IPS-NIHi7 (cell line): ENCODE data around the gene SLCO1A2.
"Not testable (repeated sequence)": the region's sequence is repeated elsewhere in the genome, so short reads cannot be mapped to it uniquely, and the experiment has no call there.

ENCODE experiments used
- DNase-seq: peaks from one replicate; pipeline ENCODE4 v3.0.0; 2012; ENCODE audit warnings: mixed read lengths; ENCODE audit errors: extremely low spot score

SLCO1A2 gene, protein sequence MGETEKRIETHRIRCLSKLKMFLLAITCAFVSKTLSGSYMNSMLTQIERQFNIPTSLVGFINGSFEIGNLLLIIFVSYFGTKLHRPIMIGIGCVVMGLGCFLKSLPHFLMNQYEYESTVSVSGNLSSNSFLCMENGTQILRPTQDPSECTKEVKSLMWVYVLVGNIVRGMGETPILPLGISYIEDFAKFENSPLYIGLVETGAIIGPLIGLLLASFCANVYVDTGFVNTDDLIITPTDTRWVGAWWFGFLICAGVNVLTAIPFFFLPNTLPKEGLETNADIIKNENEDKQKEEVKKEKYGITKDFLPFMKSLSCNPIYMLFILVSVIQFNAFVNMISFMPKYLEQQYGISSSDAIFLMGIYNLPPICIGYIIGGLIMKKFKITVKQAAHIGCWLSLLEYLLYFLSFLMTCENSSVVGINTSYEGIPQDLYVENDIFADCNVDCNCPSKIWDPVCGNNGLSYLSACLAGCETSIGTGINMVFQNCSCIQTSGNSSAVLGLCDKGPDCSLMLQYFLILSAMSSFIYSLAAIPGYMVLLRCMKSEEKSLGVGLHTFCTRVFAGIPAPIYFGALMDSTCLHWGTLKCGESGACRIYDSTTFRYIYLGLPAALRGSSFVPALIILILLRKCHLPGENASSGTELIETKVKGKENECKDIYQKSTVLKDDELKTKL

DNA sequence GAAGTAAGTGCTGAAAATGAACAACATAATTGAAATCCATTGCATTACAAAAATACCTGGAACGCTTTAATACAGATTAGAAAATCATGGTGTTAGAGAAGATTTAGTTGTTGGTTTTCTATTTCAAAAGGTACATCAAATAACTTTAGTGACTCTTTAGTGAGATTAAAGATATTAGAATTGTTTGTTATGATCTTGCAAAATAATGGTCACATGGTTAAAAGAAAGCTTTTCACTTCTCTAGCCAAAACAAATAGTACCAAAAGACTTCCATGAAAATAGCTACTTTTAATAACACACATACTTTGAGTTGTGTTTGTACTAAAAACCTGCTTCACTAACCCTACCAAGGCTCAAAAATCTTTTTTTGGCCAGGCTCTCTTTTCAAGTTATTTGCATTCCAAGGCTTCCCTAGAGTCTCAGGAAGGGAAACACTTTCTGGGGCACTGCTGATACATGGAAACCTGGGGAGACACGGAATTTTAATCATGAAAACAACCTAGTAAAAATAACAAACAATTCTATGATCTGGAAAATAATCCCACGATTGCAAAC lies at the start of gene SLCO1A2:
TSS of gene SLCO1A2 (minus strand) at position 147 of the 555 bp plus-strand sequence. CDS start 270 bp downstream, outside the sequence.
- no peak for DNase-seq

DNA sequence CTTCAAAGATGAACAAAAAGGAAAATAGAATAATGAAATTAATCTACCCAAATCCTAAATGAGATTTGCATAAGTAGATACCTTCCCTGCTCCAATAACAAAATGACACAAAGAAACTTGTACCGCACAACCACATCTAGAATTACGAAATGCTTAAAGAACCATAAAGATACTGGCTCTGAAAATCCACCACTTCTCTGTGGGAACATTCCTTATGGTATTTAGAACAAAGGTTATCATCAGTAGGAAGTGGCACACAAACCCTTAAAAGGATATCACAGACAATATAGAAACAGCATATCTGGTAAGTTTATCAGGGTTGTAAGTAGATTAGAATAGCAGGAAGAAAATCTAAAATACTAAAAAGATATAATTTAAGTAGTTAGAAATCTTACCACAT lies 49.5 kb upstream of the SLCO1A2 start:
- no peak for DNase-seq

DNA sequence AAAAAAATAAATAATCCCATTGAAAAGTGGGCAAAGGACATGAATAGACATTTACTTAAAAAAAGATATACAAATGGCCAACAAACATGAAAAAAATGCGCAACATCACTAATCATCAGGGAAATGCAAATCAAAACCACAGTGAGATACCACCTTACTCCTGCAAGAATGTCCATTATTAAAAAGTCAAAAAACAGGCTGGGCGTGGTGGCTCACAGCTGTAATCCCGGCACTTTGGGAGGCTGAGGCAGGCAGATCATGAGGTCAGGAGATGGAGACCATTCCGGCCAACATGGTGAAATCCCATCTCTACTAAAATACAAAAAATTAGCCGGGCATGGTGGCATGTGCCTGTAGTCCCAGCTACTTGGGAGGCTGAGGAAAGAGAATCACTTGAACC lies 46.6 kb upstream of the SLCO1A2 start:
- DNase-seq, result not testable (repeated sequence)

DNA sequence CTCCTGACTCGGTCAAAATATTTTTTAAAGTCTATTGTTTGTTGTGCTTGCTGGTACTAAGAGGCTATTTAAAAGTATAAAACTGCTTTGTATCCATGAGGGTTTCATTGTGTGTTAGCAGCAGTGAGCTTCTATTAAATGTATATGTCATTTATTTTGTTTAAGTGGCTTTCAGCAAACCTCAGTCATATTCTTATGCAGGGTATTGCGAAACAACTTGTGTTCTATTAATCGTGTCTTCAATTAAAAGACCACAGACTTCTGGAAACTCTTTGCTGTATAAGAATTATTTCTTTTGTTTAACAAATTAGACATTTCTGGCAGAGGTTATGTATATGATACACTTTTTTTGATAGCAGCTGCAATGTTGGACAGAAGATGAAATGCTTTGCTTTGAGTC lies 44.5 kb upstream of the SLCO1A2 start:
- DNase-seq, result no peak

DNA sequence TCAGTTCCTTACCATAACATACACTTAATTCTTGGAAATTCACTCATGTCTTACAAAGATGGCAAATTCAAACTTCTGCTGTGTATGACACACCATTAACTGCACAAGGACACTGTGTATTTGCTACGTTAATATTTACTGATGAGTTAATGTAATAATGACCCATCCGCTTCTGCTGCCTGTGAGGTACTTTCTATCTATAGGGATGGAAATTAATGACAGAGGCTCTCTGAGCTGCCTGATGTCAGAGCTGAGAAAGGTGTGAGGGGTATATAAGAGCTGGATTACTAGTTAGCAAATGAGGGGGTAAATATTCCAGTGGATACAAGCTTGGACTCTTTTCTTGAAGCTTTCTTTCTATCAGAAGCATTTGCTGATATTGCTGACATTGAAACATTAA lies 37.9 kb upstream of the SLCO1A2 start, which contains the start of gene IAPP:
TSS of gene IAPP (plus strand) at position 301 of the 400 bp plus-strand sequence. CDS start 450 bp downstream, outside the sequence.
- no peak for DNase-seq

DNA sequence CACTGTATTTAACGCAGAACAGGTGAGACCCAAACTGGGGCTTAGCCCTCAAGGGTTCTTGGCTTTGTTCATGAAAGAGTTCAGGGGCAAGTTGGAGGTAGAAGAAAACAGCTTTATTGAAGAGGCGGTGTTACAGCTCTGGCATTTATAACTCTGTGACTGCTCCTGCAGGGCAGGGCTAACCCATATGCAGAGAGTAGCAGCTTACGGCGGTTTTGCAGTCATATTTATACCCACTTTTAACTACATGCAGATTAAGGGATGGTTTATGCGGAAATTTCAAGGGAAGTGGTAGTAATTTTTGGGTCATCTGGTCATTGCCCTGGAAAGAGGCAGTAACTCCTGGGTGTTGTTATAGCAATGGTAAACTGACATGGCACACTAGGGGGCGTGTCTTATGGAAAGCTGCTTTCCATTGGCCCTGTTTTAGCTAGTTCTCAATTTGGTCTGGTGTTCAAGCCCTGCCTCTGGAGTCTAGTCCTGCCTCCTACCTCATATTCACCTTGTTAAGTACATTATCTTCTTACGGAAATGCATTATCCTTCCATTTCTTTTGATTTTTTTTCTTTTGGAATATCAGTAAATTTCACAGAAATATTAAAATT lies 36.2 kb upstream of the SLCO1A2 start:
- no peak for DNase-seq

DNA sequence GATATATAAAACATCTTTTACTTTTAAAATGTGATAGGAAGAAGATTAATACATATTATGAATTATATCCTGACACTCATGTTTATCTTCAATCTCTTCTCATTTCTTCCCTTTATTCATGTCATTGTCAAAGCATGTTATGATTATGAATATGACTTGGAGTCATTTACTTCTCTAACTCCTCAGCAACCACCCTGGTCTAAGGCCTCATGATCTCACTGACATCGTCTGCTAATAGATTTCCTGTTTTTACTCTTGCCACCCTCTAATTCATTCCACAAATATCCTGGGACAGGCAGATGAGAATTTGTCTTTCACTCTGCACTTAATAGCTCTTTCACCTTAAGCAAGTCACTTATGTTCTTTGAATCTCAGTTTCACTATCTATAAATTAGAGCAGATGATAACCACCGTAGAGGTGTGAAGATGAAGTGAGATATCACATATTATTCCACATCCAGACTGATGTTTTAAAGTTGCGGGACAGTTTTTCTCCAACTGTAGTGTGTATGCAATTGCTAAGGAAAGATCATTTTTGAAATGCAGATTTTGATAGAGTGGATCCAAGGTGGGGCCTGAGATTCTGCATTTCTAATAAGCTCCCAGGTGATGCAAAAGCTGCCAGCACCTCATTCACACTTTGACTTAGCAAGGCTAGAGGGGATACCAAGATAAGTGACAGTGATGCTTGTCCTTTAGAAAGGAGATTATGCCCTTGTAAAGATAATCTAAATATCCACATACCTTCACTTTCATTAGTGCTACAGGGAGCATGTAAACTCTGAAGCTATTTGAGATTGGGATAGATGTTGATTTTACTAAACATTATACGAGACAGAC lies 34.6 kb upstream of the SLCO1A2 start:
- no peak for DNase-seq

DNA sequence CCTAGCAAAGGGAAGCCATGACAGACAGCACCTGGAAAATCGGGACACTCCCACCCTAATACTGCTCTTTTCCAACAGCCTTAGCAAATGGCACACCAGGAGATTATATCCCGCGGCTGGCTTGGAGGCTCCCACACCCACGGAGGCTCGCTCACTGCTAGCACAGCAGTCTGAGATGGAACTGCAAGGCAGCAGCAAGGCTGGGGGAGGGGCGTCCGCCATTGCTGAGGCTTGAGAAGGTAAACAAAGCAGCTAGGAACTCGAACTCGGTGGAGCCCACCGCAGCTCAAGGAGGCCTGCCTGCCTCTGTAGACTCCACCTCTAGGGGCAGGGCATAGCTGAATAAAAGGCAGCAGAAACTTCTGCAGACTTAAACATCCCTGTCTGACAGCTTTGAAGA lies 25.9 kb upstream of the SLCO1A2 start:
- DNase-seq, result not testable (repeated sequence)

DNA sequence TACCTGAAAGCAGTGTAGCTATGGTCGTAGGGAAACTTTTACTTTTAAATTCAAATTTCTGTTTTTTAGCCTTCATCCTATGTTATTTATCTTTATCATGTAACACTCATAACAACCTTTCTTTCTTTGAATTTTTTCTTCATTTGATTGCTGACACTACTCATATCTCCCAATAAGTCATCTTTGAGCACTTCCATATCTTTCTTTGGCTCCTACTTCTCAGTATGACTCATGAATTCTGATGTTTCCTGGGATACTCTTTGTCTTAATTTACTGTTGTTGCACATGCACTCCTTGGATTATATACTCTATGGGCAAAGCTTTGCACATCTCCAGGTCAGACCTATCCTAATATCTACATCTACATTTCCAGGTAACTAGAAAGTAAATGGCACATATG lies 19.9 kb upstream of the SLCO1A2 start:
- DNase-seq, result no peak

DNA sequence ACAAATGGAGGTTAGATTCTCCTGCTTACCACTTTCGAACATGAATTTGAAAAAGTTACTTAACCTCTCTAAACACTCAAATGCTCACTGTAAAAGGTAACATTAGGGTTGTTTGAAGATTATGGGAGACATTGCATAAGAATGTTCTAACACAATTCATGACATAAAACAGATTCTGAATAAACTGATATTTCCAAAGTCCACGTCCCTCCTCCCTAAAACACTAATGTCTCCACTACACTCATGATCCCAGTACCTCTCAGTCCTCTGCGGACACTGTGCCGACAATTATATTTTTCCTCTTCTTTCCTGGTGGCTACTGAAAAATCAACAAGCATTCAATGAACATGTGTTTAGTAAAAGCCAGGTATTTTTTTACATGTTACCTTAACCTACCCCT lies 19.2 kb upstream of the SLCO1A2 start:
- DNase-seq, result no peak

DNA sequence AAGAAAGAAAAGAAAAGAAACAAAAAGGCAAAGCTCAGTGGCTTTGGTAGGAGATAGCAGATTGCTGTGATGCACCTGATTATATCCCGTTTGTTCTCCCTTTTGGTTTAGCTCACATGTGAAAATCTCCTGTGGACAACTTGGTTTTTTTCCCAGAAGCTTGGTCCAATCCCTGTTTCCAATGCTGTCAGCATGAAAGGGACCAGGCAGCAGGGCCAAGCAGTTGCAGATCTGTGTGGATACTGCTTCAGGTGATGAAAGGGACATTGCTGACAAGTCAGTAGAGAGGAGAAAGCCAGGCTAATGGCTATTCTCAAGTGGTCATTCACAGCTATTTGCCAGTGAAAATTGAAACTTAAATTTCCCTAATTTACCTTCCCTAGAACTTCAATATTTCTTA lies 18.8 kb upstream of the SLCO1A2 start:
- peak; percentile 16 for DNase-seq

DNA sequence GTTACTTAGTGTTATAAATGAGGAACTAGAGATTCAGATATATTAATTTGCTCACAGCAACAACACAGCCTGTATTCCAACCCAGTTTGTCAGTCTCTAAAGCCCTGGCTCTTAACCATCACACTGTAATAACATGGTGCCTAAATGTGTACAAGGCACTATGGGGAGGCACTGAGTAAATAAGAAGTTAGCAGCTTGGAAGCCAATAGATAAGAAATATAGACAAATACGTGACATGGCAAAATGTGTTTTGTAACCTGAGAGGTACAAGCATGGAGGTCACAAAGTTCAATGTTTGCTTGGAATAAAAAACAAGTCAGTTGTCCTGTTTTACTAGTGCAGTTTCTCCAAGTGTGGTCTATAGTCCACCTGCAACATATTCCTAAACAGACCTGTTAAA lies 16.3 kb upstream of the SLCO1A2 start:
- no peak for DNase-seq

DNA sequence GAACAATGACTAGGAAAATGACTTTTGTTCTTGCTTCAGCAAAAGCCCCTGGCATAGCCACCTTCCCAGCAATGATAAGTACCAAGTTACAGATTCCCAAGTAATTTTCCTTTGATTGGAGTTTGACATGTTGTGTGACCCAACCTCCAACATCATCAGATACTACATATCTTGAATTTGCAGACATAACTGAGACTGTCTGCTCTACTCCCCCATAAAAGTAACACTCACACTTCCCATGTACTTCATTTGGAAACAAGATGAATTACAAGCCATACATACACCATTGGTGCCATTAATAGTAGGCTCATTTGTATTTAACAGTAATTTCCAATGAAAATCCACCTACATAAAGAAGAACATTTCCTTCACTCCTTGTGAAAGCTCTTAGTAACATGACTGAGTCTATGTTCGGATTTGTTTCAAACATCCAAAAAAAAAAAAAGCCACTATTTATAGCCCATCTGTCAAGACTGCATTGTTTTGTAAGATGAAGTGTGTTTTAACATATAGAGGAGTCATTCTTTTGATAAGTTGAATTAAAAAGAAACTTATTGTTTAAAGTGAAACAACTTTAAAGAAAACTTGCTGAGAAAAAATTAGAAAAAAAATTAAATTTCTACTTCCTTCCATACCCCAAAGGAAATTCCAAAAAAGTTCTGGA lies 12.0 kb upstream of the SLCO1A2 start:
- DNase-seq, result no peak

DNA sequence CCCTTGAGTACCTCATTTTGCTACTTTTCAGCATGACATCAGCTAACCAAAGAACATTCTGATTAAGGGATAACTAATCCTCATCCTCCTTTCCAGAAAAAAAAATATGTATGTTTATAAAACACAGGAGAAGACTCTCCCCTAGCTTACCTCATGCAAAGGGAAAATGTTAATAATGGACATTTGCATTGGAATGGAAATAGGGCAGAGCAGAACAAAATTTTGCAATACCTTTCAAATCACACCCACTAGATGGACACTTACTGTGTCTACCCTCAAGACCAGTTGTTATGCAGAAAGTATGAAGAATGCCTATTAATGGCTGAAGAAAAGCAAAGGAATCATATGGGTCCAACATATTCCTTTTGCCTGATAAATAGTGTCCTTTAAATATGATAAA lies 8.9 kb upstream of the SLCO1A2 start:
- no peak for DNase-seq

DNA sequence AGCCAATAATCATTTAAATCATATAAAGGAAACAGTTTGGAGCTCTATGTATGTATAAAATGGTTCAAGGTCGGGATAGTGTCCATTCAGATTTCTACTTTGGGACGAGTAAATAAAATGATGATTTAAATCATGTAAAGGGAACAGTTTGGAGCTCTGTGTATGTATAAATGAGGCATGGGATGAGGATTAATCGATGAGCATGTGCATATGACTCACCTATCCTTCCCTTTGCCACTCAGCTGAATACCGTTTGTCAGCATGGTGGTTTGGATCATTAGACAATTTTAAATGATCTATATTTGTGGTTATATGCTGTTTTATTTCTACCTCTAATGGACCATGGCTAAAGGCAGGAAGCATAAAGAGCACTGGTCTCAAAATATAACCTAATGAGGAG lies 7.1 kb upstream of the SLCO1A2 start:
- no peak for DNase-seq

DNA sequence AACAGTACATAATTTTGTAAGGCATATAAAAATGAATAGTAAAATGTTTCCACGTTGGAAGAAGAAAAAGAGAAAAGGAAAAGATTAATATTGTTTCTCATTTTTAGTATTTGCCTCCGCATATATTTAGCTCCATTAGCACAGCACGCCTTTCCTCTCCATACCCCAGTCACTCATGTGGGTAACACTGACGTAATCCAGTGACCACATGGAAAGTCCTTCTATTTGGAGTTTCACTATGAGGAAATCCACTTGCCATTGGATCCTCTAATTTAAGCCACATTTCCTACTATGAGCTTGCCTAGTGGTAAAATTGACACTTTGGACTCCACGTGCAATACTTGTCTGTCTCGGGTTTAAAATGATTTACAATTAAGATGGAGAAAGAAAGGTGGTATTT lies 5.7 kb upstream of the SLCO1A2 start:
- no peak for DNase-seq

DNA sequence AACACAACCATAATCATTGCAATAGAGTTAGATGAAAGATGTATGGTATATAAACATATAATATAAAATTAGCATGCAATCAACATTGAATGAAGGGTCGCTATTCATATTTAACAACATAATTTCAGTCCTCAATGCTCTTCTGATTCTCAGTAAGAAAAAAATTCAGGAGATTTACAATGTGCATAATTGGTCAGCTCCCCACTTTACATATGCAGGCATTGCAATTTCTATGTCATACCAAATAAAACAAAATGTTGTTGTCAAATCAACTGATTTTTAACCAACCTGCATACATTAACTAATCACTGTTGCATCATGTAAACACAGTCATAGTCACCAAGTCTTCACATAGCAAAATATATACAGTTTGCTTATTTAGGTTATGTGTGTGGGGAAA lies 5.2 kb upstream of the SLCO1A2 start:
- no peak for DNase-seq

DNA sequence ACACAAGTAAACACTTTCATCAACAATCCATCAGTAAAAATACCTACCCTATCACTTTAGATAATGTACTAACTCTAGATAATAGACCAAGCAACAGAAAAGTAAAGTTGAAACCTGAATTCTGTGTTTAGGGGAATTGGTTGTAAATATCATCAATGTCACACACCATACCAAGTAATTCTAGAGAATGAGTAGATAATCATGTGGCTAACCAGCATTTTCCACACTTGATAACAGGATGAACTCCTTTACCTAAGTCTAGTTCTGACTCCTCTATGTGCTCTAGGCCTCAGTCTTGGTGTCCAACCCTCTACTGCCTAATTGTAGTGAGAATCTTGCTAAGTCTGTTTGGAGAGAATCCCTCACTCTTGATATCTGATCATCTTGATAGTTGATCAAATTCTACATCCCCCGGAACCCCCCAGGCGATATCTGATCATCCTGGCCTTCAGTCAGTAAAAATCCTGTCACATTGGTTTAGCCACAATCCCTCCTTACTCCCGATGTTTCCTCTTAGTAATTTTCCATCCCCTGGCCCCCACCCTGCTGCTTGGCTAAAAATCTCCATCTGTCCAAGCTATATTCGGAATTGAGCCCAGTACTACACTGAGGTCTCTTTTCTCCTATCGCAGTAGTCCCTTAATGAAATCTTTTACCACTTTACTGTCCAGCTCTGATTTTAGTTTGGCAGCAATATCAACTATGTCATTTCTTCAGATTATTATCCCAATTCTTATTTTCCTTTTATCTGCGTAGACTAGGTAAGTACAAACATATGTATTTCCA lies 3.4 kb upstream of the SLCO1A2 start:
- DNase-seq, result no peak

DNA sequence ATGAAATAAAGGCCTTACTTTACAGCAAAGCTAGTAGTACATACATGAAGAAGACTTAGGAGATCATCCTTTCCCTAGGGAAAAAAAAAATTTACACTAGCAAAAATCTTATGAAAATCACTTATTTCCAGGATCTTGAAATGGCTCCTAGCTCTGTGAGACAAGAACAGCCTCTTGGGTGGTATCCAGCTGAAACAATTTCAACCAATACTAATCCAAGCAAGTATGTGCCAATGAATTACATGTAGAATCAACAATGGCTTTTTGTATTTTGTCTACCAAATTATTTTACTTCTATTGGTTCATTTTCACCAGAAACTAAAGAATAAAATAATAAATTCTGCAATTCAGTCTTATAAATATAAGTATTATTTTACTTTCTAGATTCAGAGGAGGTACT lies 2.7 kb upstream of the SLCO1A2 start:
- no peak for DNase-seq

DNA sequence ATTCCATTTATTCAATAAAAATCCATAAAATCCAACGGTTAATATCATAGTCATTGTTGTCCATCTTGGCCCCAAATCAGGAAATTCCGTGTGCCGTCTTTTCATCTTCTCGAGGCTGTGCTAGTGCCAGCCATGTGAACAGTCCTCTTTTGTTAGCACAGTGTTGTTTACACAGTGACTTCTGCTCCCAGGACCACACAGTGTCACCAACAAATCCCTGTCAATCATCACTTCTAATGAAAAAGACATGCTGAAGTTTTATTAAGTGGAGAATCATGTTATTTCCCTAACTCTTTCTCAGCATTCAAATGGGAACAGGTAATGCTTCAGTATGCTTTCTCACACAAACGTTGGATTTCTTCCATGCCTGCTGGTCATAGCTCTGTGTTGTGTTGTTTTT lies 1.9 kb upstream of the SLCO1A2 start:
- no peak for DNase-seq
